ENCODE measurements around the gene NEDD8.
"Not testable (repeated sequence)": the region's sequence is repeated elsewhere in the genome, so short reads cannot be mapped to it uniquely, and the experiment has no call there.

The NEDD8 gene

GRCh38 chr14:24245350-24245749 is 13.2 kb upstream of the NEDD8 start:
- DNase-seq: not testable (repeated sequence)

- DNase-seq: no peak
Measured at GRCh38 chr14:24243336-24243836, 11.2 kb upstream of the NEDD8 start.

GRCh38 chr14:24241829-24242443 is 9.8 kb upstream of the NEDD8 start:
- DNase-seq: no peak

GRCh38 chr14:24240110-24240918 is 8.1 kb upstream of the NEDD8 start:
- DNase-seq: no peak

GRCh38 chr14:24238527-24239037 is 6.4 kb upstream of the NEDD8 start:
- DNase-seq: no peak

- DNase-seq: no peak
Measured at GRCh38 chr14:24238123-24238522, 6.0 kb upstream of the NEDD8 start.

GRCh38 chr14:24237463-24237955 is 5.3 kb upstream of the NEDD8 start:
- DNase-seq: no peak

GRCh38 chr14:24236689-24237462 is 4.7 kb upstream of the NEDD8 start:
- DNase-seq: no peak

GRCh38 chr14:24235804-24236688 is 3.9 kb upstream of the NEDD8 start:
- no peak for DNase-seq

GRCh38 chr14:24234095-24235005 is 2.2 kb upstream of the NEDD8 start:
- no peak for DNase-seq

GRCh38 chr14:24233538-24233866 is 1.3 kb upstream of the NEDD8 start:
- no peak for DNase-seq

- peak; percentile 25 for DNase-seq
Measured at GRCh38 chr14:24232645-24233537, 724 bp upstream of the NEDD8 start, which contains the start of gene GMPR2. Gene GMPR2, plus strand, starts transcription at chr14:24232929. Its CDS starts 325 bp downstream, at chr14:24233254.

GRCh38 chr14:24231263-24232120 is 675 bp downstream of the NEDD8 start:
- no peak for DNase-seq

GRCh38 chr14:24228902-24229301 is 3.3 kb downstream of the NEDD8 start:
- DNase-seq: no peak

- no peak for DNase-seq
Measured at GRCh38 chr14:24226473-24226872, 5.7 kb downstream of the NEDD8 start.

- DNase-seq: no peak
Measured at GRCh38 chr14:24224618-24225071, 7.5 kb downstream of the NEDD8 start.

- DNase-seq: not testable (repeated sequence)
Measured at GRCh38 chr14:24222987-24223386, 9.2 kb downstream of the NEDD8 start.

- DNase-seq: no peak
Measured at GRCh38 chr14:24219521-24219920, 12.6 kb downstream of the NEDD8 start.

GRCh38 chr14:24219080-24219479 is 13.1 kb downstream of the NEDD8 start:
- no peak for DNase-seq
